Measurements from ENCODE around the gene COL8A2.

COL8A2 gene

GRCh38 chr1:36062315-36062714 is 62.7 kb downstream of the COL8A2 start:
- DNase-seq (ENCODE audit: low read depth in 2 of 2), result no peak

GRCh38 chr1:36055706-36056105 is 69.3 kb downstream of the COL8A2 start:
- DNase-seq (ENCODE audit: low read depth in 2 of 2), result no peak

GRCh38 chr1:36053978-36054377 is 71.0 kb downstream of the COL8A2 start:
- no peak for DNase-seq (ENCODE audit: low read depth in 2 of 2)

- DNase-seq (ENCODE audit: low read depth in 2 of 2), result no peak
Measured at GRCh38 chr1:36051821-36052220, 73.2 kb downstream of the COL8A2 start.
